Kidney glomerular epithelial cell (primary cell): ENCODE results near the gene CLSTN1.
"Not testable (repeated sequence)": the region's sequence is repeated elsewhere in the genome, so short reads cannot be mapped to it uniquely, and the experiment has no call there.

Source experiments
- DNase-seq: peaks from one replicate; lab custom pipeline; 2025; lab: John Stamatoyannopoulos, UW

Gene CLSTN1

GRCh38 chr1:9797049-9797448, 26.7 kb downstream of the CLSTN1 start:
- no peak for DNase-seq

- DNase-seq = no peak
Measured at GRCh38 chr1:9794081-9794480, 29.7 kb downstream of the CLSTN1 start.

- DNase-seq = no peak
Measured at GRCh38 chr1:9793291-9793690, 30.5 kb downstream of the CLSTN1 start.

- DNase-seq = peak; percentile 26
Measured at GRCh38 chr1:9792156-9793042, 31.4 kb downstream of the CLSTN1 start.

GRCh38 chr1:9789700-9790099, 34.1 kb downstream of the CLSTN1 start:
- DNase-seq = not testable (repeated sequence)

GRCh38 chr1:9787702-9788101, 36.1 kb downstream of the CLSTN1 start:
- DNase-seq = no peak

- DNase-seq = no peak
Measured at GRCh38 chr1:9785406-9785805, 38.4 kb downstream of the CLSTN1 start.

- DNase-seq = peak; percentile 58
Measured at GRCh38 chr1:9784508-9785133, 39.1 kb downstream of the CLSTN1 start.

- DNase-seq = no peak
Measured at GRCh38 chr1:9782897-9783296, 40.9 kb downstream of the CLSTN1 start.

GRCh38 chr1:9782116-9782751, 41.5 kb downstream of the CLSTN1 start:
- no peak for DNase-seq

- DNase-seq = no peak
Measured at GRCh38 chr1:9780554-9781110, 43.1 kb downstream of the CLSTN1 start.

- DNase-seq = no peak
Measured at GRCh38 chr1:9778905-9779304, 44.9 kb downstream of the CLSTN1 start.

- DNase-seq = no peak
Measured at GRCh38 chr1:9776685-9777084, 47.1 kb downstream of the CLSTN1 start.

- no peak for DNase-seq
Measured at GRCh38 chr1:9774712-9775679, 48.8 kb downstream of the CLSTN1 start.

GRCh38 chr1:9770298-9770697, 53.5 kb downstream of the CLSTN1 start:
- no peak for DNase-seq

GRCh38 chr1:9768983-9769382, 54.8 kb downstream of the CLSTN1 start:
- no peak for DNase-seq

GRCh38 chr1:9767964-9768668, 55.6 kb downstream of the CLSTN1 start:
- DNase-seq = no peak

- DNase-seq = peak; percentile 90
Measured at GRCh38 chr1:9766759-9767442, 56.9 kb downstream of the CLSTN1 start.

GRCh38 chr1:9764550-9764949, 59.2 kb downstream of the CLSTN1 start:
- DNase-seq = no peak

- DNase-seq = no peak
Measured at GRCh38 chr1:9763914-9764313, 59.9 kb downstream of the CLSTN1 start.
